Left ventricle myocardium superior (tissue), 1 donor: Measurements from ENCODE around the gene GALNT18. TPM values are rescaled to one million over a fixed set of nuclear protein-coding genes. Genes with fewer than 3 reads are reported as not detected.

Experiments
- ATAC-seq: fragments of 200-7000 bp; cut with Tn5 transposase; one replicate; pipeline ENCODE4 v1.9.1; 2020; ENCODE audit warnings: mild to moderate bottlenecking, moderate library complexity
- DNase-seq: peaks from one replicate; pipeline ENCODE4 v3.0.0-alpha.2; 2020
- intact Hi-C: fragments of 100-400 bp; cut with micrococcal nuclease; formaldehyde crosslinking; loops from one replicate; pipeline ENCODE4 v1.11.0; 2022
- total RNA-seq: library from RNA; stranded (reverse); fragmentation: NEBNext Ultra II Directional; extraction: Animal tissue kit (Norgen Biotek cat#: 25700); gene quantifications from one replicate; pipeline ENCODE4 v1.2.1, GENCODE V29; 2021
- donor health status: DM: no; HTN: yes; CAD: no; lungs with severe emphysema.

The GALNT18 gene
- total RNA-seq, 1 donor from 2014 or later = 25.3 TPM

- intact Hi-C loops = no loop called here
- ATAC-seq (no peak), DNase-seq (no peak)
Observed at GRCh38 chr11:11252403-11252802, 369.4 kb downstream of the GALNT18 start.

GRCh38 chr11:11251394-11251970, 370.3 kb downstream of the GALNT18 start:
- intact Hi-C loops = no loop called here
- no peak for DNase-seq
- ATAC-seq = no peak

GRCh38 chr11:11250470-11250869, 371.3 kb downstream of the GALNT18 start:
- DNase-seq (no peak), ATAC-seq (no peak)
- intact Hi-C loops = no loop called here

GRCh38 chr11:11247576-11247975, 374.2 kb downstream of the GALNT18 start:
- DNase-seq = no peak
- no peak for ATAC-seq
- intact Hi-C loops = no loop called here

DNA sequence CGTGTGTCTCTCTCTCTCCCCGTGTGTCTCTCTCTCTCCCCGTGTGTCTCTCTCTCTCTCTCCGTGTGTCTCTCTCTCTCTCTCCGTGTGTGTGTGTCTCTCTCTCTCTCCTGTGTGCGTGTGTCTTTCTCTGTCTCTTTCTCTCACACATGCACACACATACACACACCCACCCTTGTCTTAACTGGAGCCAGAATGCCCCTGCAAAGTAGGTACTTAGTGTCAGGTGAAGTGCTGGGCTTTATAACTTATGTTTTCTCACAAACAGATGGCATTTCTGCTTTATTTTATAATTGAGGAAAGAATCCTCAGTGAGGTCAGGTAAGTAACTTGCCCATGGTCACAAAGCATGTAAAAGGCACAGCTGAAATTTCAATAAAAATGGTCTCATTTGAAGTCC, 374.7 kb downstream of the GALNT18 start:
- ATAC-seq (no peak), DNase-seq (no peak)
- intact Hi-C loops = no loop called here

GRCh38 chr11:11246166-11246565, 375.6 kb downstream of the GALNT18 start:
- ATAC-seq = no peak

DNA sequence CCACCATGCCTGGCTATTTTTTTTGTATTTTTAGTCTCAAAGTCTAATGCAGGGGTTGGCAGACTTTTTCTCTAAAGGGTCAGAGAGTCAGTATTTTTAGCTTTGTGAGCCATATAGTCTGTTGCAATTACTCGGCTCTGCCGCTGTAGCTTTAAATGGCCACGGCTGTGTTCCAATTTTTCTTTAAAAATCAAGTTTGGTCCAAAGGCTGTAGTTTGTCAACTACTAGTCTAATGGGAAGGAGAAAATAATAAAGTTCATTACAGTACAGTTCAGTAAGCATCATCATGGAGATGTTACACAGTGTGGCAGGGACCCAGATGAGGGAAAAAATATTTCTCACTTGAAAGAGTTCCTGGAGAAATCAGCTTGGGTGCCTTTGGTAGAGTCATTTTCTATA, 376.4 kb downstream of the GALNT18 start:
- no peak for DNase-seq
- intact Hi-C loops = no loop called here
- no peak for ATAC-seq

More at GRCh38 chr11:11246166-11246565, 375.6 kb downstream of the GALNT18 start:
- intact Hi-C loops = no loop called here
- DNase-seq = no peak

DNA sequence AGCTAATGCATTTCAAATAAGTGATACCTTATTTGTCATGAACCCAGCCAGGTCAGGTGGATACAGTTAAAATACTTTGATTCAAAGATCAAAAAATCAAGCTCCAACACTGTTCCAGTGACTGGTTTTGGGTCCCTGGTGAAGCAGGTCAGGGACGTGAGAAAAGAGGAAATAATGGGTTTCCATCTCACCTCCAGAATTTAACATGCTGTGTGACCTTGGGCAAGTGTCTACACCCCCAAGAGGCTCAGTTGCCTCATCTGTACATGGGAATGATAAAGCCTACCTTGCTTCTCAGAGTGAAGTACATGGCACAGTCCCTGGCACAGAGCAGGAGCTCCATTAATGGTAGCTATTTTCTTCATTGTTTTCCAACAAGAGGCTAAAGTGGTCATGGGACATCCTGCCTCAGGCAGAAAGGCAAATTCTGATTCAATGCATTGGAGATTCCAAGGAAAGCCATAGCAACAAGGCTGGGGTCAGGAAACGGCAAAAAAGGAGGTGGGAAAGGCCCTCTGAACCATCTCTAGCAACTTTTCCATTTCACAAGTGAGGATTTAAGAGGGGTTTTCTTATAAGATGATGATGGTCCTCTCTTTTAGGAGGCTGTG, 377.2 kb downstream of the GALNT18 start:
- ATAC-seq (no peak), DNase-seq (no peak)
- intact Hi-C loops = no loop called here

DNA sequence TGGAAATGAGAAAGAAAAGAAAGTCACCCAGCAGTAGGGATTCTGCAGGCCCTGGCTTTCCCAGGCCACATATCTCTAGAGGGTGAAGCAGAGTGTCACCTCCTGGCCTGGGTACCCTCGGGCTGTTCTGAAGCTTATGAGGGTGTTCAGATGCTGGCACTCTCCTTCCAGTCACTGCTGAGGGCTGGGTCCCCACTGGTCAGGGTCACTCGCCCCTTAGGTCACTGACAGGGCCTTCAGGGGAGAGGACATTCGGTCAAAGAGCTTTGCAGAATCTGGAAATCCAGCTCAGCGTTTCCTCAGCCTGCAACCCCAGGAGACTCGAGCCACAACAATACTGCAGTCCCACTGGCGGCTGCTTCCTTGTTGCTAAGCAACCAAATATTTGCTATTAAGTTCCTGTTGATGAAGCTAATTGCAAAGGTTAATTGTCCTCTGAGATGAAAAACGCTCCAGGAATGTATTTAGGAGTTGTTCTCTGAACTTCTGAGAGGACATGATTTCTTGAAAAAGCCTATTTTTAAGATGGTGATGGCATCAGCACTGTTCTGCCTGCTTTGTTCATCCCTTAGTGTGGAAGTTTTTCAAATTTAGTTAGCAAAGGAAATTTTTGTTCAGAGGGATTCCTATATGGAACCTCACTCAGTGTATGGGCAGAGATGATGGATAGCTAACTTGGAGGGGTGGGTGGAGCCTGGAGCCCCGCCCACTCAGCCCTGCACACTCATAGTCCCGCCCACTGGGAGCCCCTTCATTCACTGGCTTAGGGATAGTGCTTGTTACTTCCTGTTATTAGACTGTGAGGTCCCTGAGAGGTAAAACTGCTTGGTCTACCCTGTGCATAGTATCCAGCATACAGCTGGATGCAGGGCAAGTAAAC, 378.0 kb downstream of the GALNT18 start:
- intact Hi-C loops = no loop called here
- ATAC-seq (peak; percentile 79), DNase-seq (peak; percentile 53)

DNA sequence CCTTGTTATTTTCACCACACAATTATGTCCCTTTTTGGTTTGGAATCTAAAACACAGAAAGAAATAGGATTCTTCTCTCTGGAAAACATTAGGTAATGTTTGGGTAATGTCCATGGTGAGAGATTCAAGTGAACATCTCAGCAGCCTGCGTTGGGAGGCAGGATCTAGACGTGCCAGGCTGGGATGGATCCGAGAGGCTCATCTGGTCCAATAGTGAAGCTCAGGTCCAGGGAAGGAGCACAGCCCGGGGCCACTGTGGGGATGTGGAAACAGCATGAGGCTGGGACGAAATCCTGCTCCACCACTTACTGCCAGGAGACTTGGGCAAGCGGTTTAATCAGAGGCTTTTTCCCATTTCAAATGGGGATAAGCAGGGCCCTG, 378.6 kb downstream of the GALNT18 start:
- peak; percentile 65 for DNase-seq
- intact Hi-C loops = no loop called here
- peak; percentile 75 for ATAC-seq

DNA sequence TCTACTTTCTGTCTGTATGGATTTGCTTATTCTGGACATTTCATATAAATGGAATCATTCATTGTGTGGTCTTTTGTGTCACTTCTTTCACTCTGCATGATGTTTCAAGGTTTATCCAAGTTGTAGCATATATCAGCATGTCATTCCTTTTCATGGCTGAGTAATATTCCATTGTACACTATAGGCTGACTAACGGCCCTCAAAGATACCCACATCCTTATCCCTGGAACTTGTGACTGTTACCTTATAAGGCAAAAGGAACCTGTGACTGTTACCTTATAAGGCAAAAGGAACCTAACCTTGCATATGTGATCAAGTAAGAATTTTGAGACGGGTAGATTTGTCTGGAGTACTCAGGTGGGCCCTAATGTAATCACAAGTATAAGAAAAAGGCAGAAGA, 380.5 kb downstream of the GALNT18 start:
- DNase-seq = no peak
- no peak for ATAC-seq
- intact Hi-C loops = no loop called here

DNA sequence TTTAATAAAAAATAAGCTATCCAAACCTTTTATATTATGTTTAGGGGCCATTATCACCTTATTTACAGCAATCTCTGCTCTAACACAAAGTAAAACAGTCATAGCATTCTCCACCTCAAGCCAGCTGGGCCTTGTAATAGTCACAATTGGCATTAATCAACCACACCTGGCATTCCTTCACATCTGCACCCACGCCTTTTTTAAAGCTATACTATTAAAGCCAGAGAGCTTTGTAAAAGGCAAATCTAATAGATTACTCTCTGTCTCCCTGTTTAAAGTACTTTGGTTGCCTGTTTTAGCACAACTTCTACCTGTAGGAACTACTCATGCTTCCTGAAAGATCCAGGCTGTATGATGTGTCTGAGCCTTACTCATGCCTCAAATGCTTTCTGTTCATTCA, 381.8 kb downstream of the GALNT18 start:
- intact Hi-C loops = no loop called here
- DNase-seq (no peak), ATAC-seq (no peak)

- DNase-seq = no peak
- ATAC-seq = no peak
- intact Hi-C loops = no loop called here
Observed at GRCh38 chr11:11237070-11237832, 384.6 kb downstream of the GALNT18 start.

- ATAC-seq (no peak), DNase-seq (no peak)
- intact Hi-C loops = no loop called here
Observed at GRCh38 chr11:11236498-11237059, 385.2 kb downstream of the GALNT18 start.

DNA sequence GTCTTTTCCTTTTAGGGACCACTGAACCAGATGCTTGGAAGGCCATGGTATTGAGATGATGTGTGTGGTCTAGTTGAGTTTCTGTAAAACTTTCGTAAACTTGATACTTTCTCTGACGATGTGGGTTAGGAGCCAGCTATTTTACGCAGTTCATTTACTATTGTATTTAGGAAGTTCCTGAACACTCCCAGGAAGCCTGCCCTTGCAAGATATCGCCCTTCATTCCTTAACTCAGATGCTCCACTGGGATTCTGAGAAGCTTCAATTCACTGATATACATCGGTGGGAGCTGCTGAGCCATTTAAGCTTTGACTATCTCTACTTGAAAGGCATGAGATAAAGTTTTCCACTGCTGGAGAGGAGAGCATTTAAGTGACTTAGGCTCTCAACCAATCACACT, 390.0 kb downstream of the GALNT18 start:
- ATAC-seq (no peak), DNase-seq (no peak)
- intact Hi-C loops = no loop called here

DNA sequence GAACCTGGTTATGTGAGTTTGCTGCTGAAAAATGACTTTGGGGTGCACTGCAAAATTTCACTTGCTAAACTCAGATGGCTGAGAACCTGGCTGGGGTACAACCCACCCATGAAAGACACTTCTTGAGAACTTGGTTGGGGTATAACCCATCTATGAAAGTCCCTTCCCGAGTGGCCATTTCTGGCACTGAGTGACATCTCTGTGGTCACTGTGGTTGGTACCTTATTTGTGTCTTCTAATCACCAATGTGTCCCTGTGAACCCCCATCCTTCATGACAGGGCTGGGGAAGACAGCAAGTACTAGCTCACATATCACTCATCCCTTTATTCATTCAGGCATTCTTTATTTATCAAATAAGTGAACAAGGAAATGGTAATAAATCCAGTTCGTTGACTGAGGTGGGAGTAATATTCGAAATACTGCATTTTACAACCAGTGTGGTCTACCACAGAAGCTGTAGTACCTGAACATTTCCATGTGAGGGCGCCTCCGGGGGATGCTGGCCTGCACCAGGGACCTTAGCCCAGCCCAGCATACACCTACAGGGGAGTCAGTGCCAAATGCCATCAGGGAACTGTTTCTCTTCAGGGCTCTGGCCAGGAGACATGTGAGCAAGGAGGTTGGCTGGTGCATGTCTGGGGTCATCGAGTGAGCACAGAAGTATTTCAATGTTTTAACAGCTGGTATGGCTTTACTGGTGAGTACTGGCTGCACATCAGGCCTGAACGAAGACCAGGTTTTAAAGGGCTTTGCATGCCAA, 390.8 kb downstream of the GALNT18 start:
- intact Hi-C loops = no loop called here
- ATAC-seq (peak; percentile 36), DNase-seq (no peak)

GRCh38 chr11:11230087-11230486, 391.7 kb downstream of the GALNT18 start:
- no peak for ATAC-seq
- intact Hi-C loops = no loop called here
- DNase-seq = no peak

GRCh38 chr11:11229647-11230046, 392.2 kb downstream of the GALNT18 start:
- DNase-seq (no peak), ATAC-seq (no peak)
- intact Hi-C loops = no loop called here
